Thoracic aorta (tissue), 2 donors: ENCODE results near the gene ERI3. TPM values are rescaled to one million over a fixed set of nuclear protein-coding genes. Genes with fewer than 3 reads are reported as not detected.

ENCODE experiments used
- ATAC-seq: fragments of 150-250 bp; one replicate; pipeline ENCODE4 v1.8.0; 2017; ENCODE audit warnings: low read depth; ENCODE audit not compliant: insufficient number of reproducible peaks, low FRiP score
- DNase-seq: peaks from one replicate; pipeline ENCODE4 v3.0.0-alpha.2; 2020; ENCODE audit warnings: low spot score
- H3K27ac ChIP-seq, 2 donors: fragments of 200-600 bp; sonication (generic); 1 replicate in 1 of 2; 2 replicates in 1 of 2; pipeline ENCODE4 v1.5.1; 2016; ENCODE audit warnings: mild to moderate bottlenecking in 2 of 2, moderate library complexity in 2 of 2
- H3K27me3 ChIP-seq: fragments of 200-600 bp; sonication (generic); replicated peaks from 2 replicates; pipeline ENCODE4 v1.6.0; 2016; ENCODE audit warnings: mild to moderate bottlenecking; ENCODE audit not compliant: insufficient read depth
- H3K36me3 ChIP-seq: fragments of 200-600 bp; sonication (generic); one replicate; pipeline ENCODE4 v1.5.1; 2016
- H3K4me1 ChIP-seq, 2 donors: fragments of 200-600 bp; sonication (generic); 1 replicate in 1 of 2; 2 replicates in 1 of 2; pipeline versions ENCODE4 v1.5.1 to v1.6.0; 2016; ENCODE audit warnings: low read depth in 2 of 2, mild to moderate bottlenecking in 1 of 2; ENCODE audit not compliant: control insufficient read depth in 1 of 2
- H3K4me3 ChIP-seq: fragments of 200-600 bp; sonication (generic); 2 replicates; pipeline ENCODE4 v1.5.1; 2016; ENCODE audit warnings: mild to moderate bottlenecking
- H3K9me3 ChIP-seq: fragments of 200-600 bp; sonication (generic); 2 replicates; pipeline ENCODE4 v1.5.1; 2016
- total RNA-seq, 2 donors: library from RNA; depleted of rRNA; stranded (reverse); fragments of >200 nt; gene quantifications; one replicate each; pipeline versions ENCODE4 v1.1.0 to v1.2.3, GENCODE V29; 2016
- TF ChIP-seq, protein P1 (sequence below): fragments of 200-600 bp; sonication (generic); IDR thresholded peaks from one replicate; pipeline ENCODE4 v1.5.1; 2019; ENCODE audit warnings: antibody characterized with exemption

The ERI3 gene
- total RNA-seq, 2 donors from 2014 or later = 41.5 to 96.3 TPM

DNA sequence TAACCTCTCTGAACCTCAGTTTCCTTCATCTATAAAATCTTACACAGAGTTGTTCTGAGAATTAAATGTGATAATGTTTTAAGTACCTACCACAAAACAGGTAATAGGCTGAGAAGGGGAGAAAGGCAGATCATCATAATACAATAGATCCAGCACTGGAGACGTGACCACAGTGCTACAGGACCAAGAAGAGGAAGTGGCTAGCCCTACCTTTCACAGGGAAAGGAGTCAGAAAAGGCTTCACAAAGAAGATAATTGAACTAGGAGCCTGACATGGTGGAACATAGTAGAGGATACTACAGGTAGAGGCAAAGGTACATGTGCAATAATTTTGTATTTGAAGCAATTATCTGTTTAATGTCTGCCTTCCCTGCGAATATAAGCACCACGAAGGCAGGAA is 45.1 kb downstream of the ERI3 start:
- Histone ChIP-seq H3K27ac (no peak overlapping the region), H3K4me1 (no peaks in the 10 kb centered on the region), H3K36me3 (peaks cover 38% of the 10 kb centered on the region), H3K9me3 (no peaks in the 10 kb centered on the region), H3K4me3 (no peak overlapping the region), H3K27me3 (no peaks in the 10 kb centered on the region)
- ATAC-seq = no peak
- no peak for DNase-seq
- TF ChIP-seq, protein P1, sequence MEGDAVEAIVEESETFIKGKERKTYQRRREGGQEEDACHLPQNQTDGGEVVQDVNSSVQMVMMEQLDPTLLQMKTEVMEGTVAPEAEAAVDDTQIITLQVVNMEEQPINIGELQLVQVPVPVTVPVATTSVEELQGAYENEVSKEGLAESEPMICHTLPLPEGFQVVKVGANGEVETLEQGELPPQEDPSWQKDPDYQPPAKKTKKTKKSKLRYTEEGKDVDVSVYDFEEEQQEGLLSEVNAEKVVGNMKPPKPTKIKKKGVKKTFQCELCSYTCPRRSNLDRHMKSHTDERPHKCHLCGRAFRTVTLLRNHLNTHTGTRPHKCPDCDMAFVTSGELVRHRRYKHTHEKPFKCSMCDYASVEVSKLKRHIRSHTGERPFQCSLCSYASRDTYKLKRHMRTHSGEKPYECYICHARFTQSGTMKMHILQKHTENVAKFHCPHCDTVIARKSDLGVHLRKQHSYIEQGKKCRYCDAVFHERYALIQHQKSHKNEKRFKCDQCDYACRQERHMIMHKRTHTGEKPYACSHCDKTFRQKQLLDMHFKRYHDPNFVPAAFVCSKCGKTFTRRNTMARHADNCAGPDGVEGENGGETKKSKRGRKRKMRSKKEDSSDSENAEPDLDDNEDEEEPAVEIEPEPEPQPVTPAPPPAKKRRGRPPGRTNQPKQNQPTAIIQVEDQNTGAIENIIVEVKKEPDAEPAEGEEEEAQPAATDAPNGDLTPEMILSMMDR = no peak

DNA sequence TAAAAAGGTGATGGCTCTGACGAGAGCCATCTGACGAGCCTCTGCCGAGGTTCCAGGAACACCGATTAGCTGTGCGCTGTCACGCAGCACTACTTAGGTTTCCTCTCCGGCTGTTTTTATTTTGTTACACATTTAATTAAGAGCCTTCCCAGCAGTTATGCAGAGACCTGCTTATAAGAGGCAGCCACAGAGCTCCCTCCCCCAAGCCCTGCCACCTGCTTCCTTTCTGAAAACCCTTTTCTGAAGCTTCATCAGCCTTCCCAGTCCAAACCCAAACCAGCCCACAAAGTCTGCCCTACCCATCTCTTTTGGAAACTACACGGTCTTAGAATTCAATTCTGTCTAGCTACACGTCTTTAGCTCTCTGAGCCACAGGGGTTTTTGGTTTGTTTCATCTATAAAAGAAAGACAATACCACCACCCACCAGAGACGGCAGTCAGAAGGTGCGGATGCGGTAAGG is 49.1 kb downstream of the ERI3 start:
- no peak for ATAC-seq
- Histone ChIP-seq H3K27me3 (no peaks in the 10 kb centered on the region), H3K4me1 (no peaks in the 10 kb centered on the region), H3K36me3 (peaks cover 36% of the 10 kb centered on the region), H3K4me3 (no peak overlapping the region), H3K27ac (no peak overlapping the region), H3K9me3 (no peaks in the 10 kb centered on the region)
- DNase-seq = no peak
- TF ChIP-seq, protein P1 = no peak

DNA sequence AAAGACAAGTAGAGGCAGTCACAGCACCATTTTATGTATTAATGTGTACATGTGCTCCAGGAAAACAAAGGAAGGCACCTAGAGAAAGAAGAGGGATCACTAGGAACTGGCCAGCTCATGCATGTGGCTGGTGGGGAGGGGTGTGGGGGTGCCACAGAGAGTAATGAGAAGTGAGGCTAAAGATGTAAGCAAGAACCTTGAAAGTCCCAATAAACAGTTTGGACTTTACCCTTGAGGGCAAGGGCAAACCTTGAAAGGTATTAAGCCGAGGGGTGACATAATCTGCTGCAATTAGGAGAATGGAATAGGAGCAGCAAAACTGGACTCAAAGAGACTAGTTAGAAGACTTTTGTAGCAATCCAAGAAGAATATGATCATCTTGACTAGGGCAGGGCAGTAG is 51.5 kb downstream of the ERI3 start:
- Histone ChIP-seq H3K27ac (no peak overlapping the region), H3K4me1 (no peaks in the 10 kb centered on the region), H3K4me3 (no peak overlapping the region), H3K27me3 (no peaks in the 10 kb centered on the region), H3K36me3 (peaks cover 36% of the 10 kb centered on the region), H3K9me3 (no peaks in the 10 kb centered on the region)
- TF ChIP-seq, protein P1 = no peak
- DNase-seq (no peak), ATAC-seq (no peak)

DNA sequence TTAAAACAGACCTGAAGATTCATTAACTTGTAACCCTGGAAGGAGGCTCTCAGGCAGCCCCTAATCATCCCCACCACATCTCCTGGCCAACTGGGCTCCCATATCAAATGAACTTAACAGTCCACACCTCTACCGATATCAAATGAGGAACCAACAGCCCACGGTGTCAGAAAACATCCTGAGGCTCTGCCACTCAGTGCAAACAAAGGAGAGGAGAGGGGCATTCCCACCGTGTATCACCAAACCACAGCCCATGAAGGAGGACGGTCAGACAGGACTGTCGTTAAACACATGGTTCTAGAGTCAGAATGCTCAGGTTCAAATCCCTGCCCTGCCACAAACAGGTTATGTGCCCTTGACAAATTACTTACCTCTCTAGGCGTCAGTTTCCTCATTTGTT is 52.5 kb downstream of the ERI3 start:
- no peak for DNase-seq
- TF ChIP-seq, protein P1 = no peak
- H3K4me3 ChIP-seq = no peak overlapping the region
- no peaks in the 10 kb centered on the region for H3K9me3 ChIP-seq
- no peak for ATAC-seq
- peaks cover 41% of the 10 kb centered on the region for H3K36me3 ChIP-seq
- no peaks in the 10 kb centered on the region for H3K27me3 ChIP-seq
- H3K27ac ChIP-seq = no peak overlapping the region
- no peaks in the 10 kb centered on the region for H3K4me1 ChIP-seq

DNA sequence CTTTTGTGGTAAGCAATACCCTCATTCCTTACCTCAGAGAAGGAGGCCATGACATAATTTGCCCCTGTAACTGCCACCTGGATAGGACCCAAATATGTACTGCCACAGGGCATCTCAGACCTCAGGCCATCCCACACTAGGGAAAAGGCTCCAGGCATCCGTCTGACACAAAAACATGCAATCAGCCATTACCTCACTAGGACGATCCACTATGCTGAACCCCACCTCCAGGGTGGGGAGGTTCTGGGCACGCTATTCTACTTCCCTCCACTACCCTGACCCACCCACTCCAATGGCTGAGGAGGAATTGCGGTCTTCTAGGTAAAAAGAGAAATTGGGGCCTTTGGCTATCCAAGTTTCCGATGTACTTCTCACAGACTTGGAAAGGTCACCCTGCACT is 53.6 kb downstream of the ERI3 start:
- Histone ChIP-seq H3K36me3 (peaks cover 32% of the 10 kb centered on the region), H3K4me3 (no peak overlapping the region), H3K9me3 (no peaks in the 10 kb centered on the region), H3K27ac (no peak overlapping the region), H3K4me1 (no peaks in the 10 kb centered on the region), H3K27me3 (no peaks in the 10 kb centered on the region)
- DNase-seq (no peak), ATAC-seq (no peak)
- TF ChIP-seq, protein P1 = no peak
